HL-60 (cell line): ENCODE measurements around the gene PIERCE2.

Experiments used
- POLR2AphosphoS5 ChIP-seq: IDR thresholded peaks from 2 replicates; pipeline ENCODE4 v1.6.1; 2012; ENCODE audit warnings: low read depth
- SPI1 ChIP-seq: IDR thresholded peaks from 2 replicates; pipeline ENCODE4 v1.6.1; 2012; ENCODE audit warnings: low read depth, mild to moderate bottlenecking, borderline replicate concordance
- TF ChIP-seq, protein P1 (sequence below): IDR thresholded peaks from one replicate; pipeline ENCODE4 v1.5.1; 2011; ENCODE audit warnings: low read length, control low read depth, inconsistent platforms; ENCODE audit not compliant: insufficient read depth

DNA sequence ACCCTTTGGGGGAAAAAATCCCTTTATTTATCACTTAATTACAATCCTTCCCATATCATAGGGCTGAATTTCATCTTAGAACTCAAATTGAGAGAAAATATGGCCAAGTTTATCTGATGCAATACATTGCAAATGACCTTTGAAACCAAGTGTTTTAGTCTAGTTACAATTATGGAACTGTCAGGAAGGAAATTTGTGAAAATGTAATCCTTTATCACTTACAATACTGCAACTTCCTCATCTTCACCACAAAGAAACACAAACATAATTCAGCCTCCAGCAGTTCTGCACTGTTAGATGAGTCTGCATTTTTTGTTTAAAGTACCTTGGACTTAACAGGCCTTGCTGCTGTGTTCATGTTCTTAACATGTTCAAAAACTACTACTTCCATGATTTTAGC is 4.8 kb upstream of the PIERCE2 start:
- TF ChIP-seq, protein P1, sequence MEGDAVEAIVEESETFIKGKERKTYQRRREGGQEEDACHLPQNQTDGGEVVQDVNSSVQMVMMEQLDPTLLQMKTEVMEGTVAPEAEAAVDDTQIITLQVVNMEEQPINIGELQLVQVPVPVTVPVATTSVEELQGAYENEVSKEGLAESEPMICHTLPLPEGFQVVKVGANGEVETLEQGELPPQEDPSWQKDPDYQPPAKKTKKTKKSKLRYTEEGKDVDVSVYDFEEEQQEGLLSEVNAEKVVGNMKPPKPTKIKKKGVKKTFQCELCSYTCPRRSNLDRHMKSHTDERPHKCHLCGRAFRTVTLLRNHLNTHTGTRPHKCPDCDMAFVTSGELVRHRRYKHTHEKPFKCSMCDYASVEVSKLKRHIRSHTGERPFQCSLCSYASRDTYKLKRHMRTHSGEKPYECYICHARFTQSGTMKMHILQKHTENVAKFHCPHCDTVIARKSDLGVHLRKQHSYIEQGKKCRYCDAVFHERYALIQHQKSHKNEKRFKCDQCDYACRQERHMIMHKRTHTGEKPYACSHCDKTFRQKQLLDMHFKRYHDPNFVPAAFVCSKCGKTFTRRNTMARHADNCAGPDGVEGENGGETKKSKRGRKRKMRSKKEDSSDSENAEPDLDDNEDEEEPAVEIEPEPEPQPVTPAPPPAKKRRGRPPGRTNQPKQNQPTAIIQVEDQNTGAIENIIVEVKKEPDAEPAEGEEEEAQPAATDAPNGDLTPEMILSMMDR = no peak
- TF ChIP-seq POLR2AphosphoS5 = peak; percentile 30; the same call in 1 of the 2 replicates
- peak; percentile 72; the same call in 1 of the 2 replicates for TF ChIP-seq SPI1
